Measurements from ENCODE around the gene EVX1.

- no peak for TF ChIP-seq CTCF (IDR thresholded peaks at IDR 0.05; ENCODE audit: insufficient read depth, low read length, poor library complexity, severe bottlenecking)
- no peak for TF ChIP-seq EZH2phosphoT487 (conservative IDR thresholded peaks at IDR 0.05; ENCODE audit: low read length)
These were observed 32.6 kb upstream of the EVX1 start for GRCh38 chr7:27209933-27210440.
